H1 (cell line): Measurements from ENCODE around the gene LILRB3. TPM values are rescaled to one million over a fixed set of nuclear protein-coding genes. Genes with fewer than 3 reads are reported as not detected.

Experiments
- CTCF ChIA-PET: fragments of 300-600 bp; sonication (Branson Sonifier 250); formaldehyde crosslinking; loops from one replicate; lab custom pipeline; 2021; ENCODE audit not compliant: partially characterized antibody; lab: Charles Lee
- POLR2A ChIA-PET: fragments of 300-600 bp; sonication (Branson Sonifier 250); formaldehyde crosslinking; loops from one replicate; lab custom pipeline; 2021; ENCODE audit warnings: inconsistent platforms; ENCODE audit not compliant: partially characterized antibody; lab: Charles Lee
- DNase-seq, 2 experiments: peaks; one replicate each; pipeline versions ENCODE4 v3.0.0 to v3.0.0-alpha.2; 2010 to 2022; ENCODE audit warnings: low spot score in 2 of 2, low read depth in 1 of 2, mixed read lengths in 1 of 2
- FAIRE-seq: peaks from 2 replicates; lab custom pipeline; 2011; peaks lifted over from hg19 to GRCh38; lab: Jason Lieb, UNC
- H2AFZ ChIP-seq: 2 replicates; pipeline ENCODE4 v1.8.1; 2012; ENCODE audit warnings: low read length, inconsistent platforms
- H2AK5ac ChIP-seq: 2 replicates; pipeline ENCODE4 v1.6.1; 2013; ENCODE audit warnings: low read depth, low read length
- H2BK120ac ChIP-seq: replicated peaks from 2 replicates; pipeline ENCODE3; 2013; ENCODE audit warnings: low read depth, low read length, inconsistent platforms
- H2BK12ac ChIP-seq: 2 replicates; pipeline ENCODE4 v1.6.1; 2013; ENCODE audit warnings: low read depth, low read length
- H2BK15ac ChIP-seq: 2 replicates; pipeline ENCODE4 v1.6.1; 2013; ENCODE audit warnings: low read length
- H2BK20ac ChIP-seq: 2 replicates; pipeline ENCODE4 v1.6.1; 2013; ENCODE audit warnings: low read length
- H2BK5ac ChIP-seq: 2 replicates; pipeline ENCODE4 v1.6.1; 2013; ENCODE audit warnings: low read depth, low read length
- H3K14ac ChIP-seq: 2 replicates; pipeline ENCODE4 v1.6.1; 2013; ENCODE audit warnings: inconsistent platforms; ENCODE audit not compliant: insufficient read length
- H3K18ac ChIP-seq: 2 replicates; pipeline ENCODE4 v1.6.1; 2013; ENCODE audit warnings: low read length; ENCODE audit errors: extremely low read depth
- H3K23ac ChIP-seq: 2 replicates; pipeline ENCODE4 v1.6.1; 2013; ENCODE audit warnings: inconsistent platforms; ENCODE audit not compliant: insufficient read length
- H3K23me2 ChIP-seq: 2 replicates; pipeline ENCODE4 v1.6.1; 2013; ENCODE audit warnings: low read depth, low read length
- H3K27ac ChIP-seq: 2 replicates; pipeline ENCODE4 v1.6.1; 2011; ENCODE audit warnings: low read depth, low read length, inconsistent platforms
- H3K27me3 ChIP-seq, 4 experiments: replicated peaks in 1 of 4; 1 replicate in 1 of 4; 2 replicates in 3 of 4; pipeline versions ENCODE4 v1.6.1 to v1.8.1; 2011 to 2013; ENCODE audit warnings: low read length in 3 of 4, mild to moderate bottlenecking in 3 of 4, inconsistent platforms in 2 of 4, mixed read lengths in 2 of 4, moderate library complexity in 1 of 4; ENCODE audit not compliant: control insufficient read depth in 3 of 4, insufficient read depth in 3 of 4; ENCODE audit errors: extremely low read depth in 1 of 4
- H3K36me3 ChIP-seq, 4 experiments: 2 replicates each; pipeline versions ENCODE4 v1.6.1 to v1.8.1; 2011 to 2013; ENCODE audit warnings: mild to moderate bottlenecking in 4 of 4, low read length in 3 of 4, moderate library complexity in 2 of 4, control low read depth in 1 of 4, inconsistent platforms in 1 of 4; ENCODE audit not compliant: insufficient read depth in 4 of 4, control insufficient read depth in 2 of 4
- H3K4ac ChIP-seq: replicated peaks from 2 replicates; pipeline ENCODE3; 2013; ENCODE audit warnings: low read length, low read depth, mixed read lengths, inconsistent platforms; ENCODE audit not compliant: insufficient read length
- H3K4me1 ChIP-seq, 4 experiments: replicated peaks in 1 of 4; 1 replicate in 1 of 4; 2 replicates in 3 of 4; pipeline versions ENCODE4 v1.6.1 to v1.8.1; 2011 to 2013; ENCODE audit warnings: low read length in 3 of 4, inconsistent platforms in 2 of 4, mixed read lengths in 1 of 4; ENCODE audit not compliant: insufficient read depth in 4 of 4, control insufficient read depth in 3 of 4
- H3K4me2 ChIP-seq, 2 experiments: 2 replicates each; pipeline versions ENCODE4 v1.6.1 to v1.8.1; 2011 to 2013; ENCODE audit warnings: low read depth in 2 of 2, low read length in 2 of 2, control low read depth in 1 of 2, inconsistent platforms in 1 of 2, mild to moderate bottlenecking in 1 of 2; ENCODE audit not compliant: insufficient read depth in 1 of 2
- H3K4me3 ChIP-seq, 4 experiments: fragments of 200-600, 300-600 bp in 1 of 4; sonication (generic), shearing (Covaris generic), sonication (Bioruptor Twin) in 1 of 4; 2 replicates each; pipeline versions ENCODE4 v1.5.1 to v1.8.1; 2011 to 2016; ENCODE audit warnings: low read length in 4 of 4, low read depth in 3 of 4, control low read depth in 2 of 4, inconsistent platforms in 2 of 4, mild to moderate bottlenecking in 2 of 4, mixed read lengths in 1 of 4, moderate library complexity in 1 of 4; ENCODE audit not compliant: insufficient read depth in 2 of 4; ENCODE audit errors: extremely low read depth in 1 of 4
- H3K56ac ChIP-seq: replicated peaks from 2 replicates; pipeline ENCODE3; 2013; ENCODE audit warnings: low read depth, mild to moderate bottlenecking, mixed read lengths, low read length, inconsistent platforms; ENCODE audit not compliant: insufficient read length
- H3K79me1 ChIP-seq: 2 replicates; pipeline ENCODE4 v1.6.1; 2013; ENCODE audit warnings: low read depth, low read length, control low read depth
- H3K79me2 ChIP-seq, 2 experiments: 2 replicates each; pipeline versions ENCODE4 v1.6.1 to v1.8.1; 2012 to 2013; ENCODE audit warnings: low read length in 2 of 2, mild to moderate bottlenecking in 2 of 2, inconsistent platforms in 1 of 2; ENCODE audit not compliant: insufficient read depth in 2 of 2, control insufficient read depth in 1 of 2
- H3K9ac ChIP-seq, 4 experiments: replicated peaks in 1 of 4; 1 replicate in 1 of 4; 2 replicates in 3 of 4; pipeline versions ENCODE4 v1.6.1 to v1.8.1; 2011 to 2013; ENCODE audit warnings: low read depth in 3 of 4, low read length in 3 of 4, control low read depth in 2 of 4, mild to moderate bottlenecking in 2 of 4, moderate library complexity in 2 of 4, inconsistent platforms in 1 of 4; ENCODE audit errors: extremely low read depth in 1 of 4
- H3K9me3 ChIP-seq, 2 experiments: 2 replicates each; pipeline versions ENCODE4 v1.6.1 to v1.8.1; 2012 to 2013; ENCODE audit warnings: mild to moderate bottlenecking in 2 of 2, moderate library complexity in 2 of 2, control low read depth in 1 of 2, inconsistent platforms in 1 of 2, low read depth in 1 of 2, low read length in 1 of 2, mixed read lengths in 1 of 2; ENCODE audit not compliant: insufficient read depth in 2 of 2
- H4K20me1 ChIP-seq, 2 experiments: replicated peaks in 1 of 2; 2 replicates each; pipeline versions ENCODE3 to v1.8.1; 2011 to 2013; ENCODE audit warnings: inconsistent platforms in 2 of 2, low read length in 2 of 2, mild to moderate bottlenecking in 1 of 2; ENCODE audit not compliant: insufficient read depth in 2 of 2, control insufficient read depth in 1 of 2
- H4K5ac ChIP-seq: 2 replicates; pipeline ENCODE4 v1.6.1; 2013; ENCODE audit warnings: low read length, low read depth, mixed read lengths, inconsistent platforms; ENCODE audit not compliant: insufficient read length
- H4K8ac ChIP-seq: 2 replicates; pipeline ENCODE4 v1.8.0; 2013; ENCODE audit warnings: mild to moderate bottlenecking, moderate library complexity, low read length, inconsistent platforms; ENCODE audit not compliant: insufficient read depth; ENCODE audit errors: extremely low read depth
- H4K91ac ChIP-seq: replicated peaks from 2 replicates; pipeline ENCODE3; 2013; ENCODE audit warnings: low read length, mixed read lengths, inconsistent platforms; ENCODE audit not compliant: insufficient read length
- CREB1 ChIP-seq: IDR thresholded peaks from 2 replicates; pipeline ENCODE4 v1.6.1; 2012; ENCODE audit warnings: inconsistent platforms
- EGR1 ChIP-seq: IDR thresholded peaks from 2 replicates; pipeline ENCODE4 v1.6.1; 2011; ENCODE audit warnings: low read depth, low read length, borderline replicate concordance
- POLR2AphosphoS5 ChIP-seq: IDR thresholded peaks from 2 replicates; pipeline ENCODE4 v1.6.1; 2011; ENCODE audit warnings: low read depth, low read length
- SIN3A ChIP-seq, 2 experiments: IDR thresholded peaks in 1 of 2; conservative IDR thresholded peaks in 1 of 2; 2 replicates each; pipeline ENCODE4 v1.6.1; 2011 to 2012; ENCODE audit warnings: low read length in 2 of 2, improper control_type of control experiment in 1 of 2, low read depth in 1 of 2, mild to moderate bottlenecking in 1 of 2
- SP1 ChIP-seq: IDR thresholded peaks from 2 replicates; pipeline ENCODE4 v1.6.1; 2011; ENCODE audit warnings: low read depth, low read length
- TAF1 ChIP-seq: IDR thresholded peaks from 2 replicates; pipeline ENCODE4 v1.6.1; 2011; ENCODE audit warnings: mild to moderate bottlenecking, low read depth, low read length
- TBP ChIP-seq: IDR thresholded peaks from 2 replicates; pipeline ENCODE4 v1.6.1; 2011; ENCODE audit warnings: low read depth, low read length, improper control_type of control experiment
- WGBS, 2 experiments: shearing (Covaris generic) in 1 of 2; methylation state at CpG; one replicate each; pipeline versions ENCODE4 v1.1.6 to v1.1.7; 2013 to 2015; ENCODE audit warnings: low lambda C conversion rate in 2 of 2, mixed read lengths in 2 of 2, inconsistent platforms in 1 of 2, low coverage in 1 of 2, missing lambda C conversion rate in 1 of 2; ENCODE audit not compliant: insufficient replicate concordance in 2 of 2, insufficient coverage in 1 of 2, insufficient read length in 1 of 2; ENCODE audit errors: extremely low coverage in 1 of 2, missing lambda C conversion rate in 1 of 2; 5-methylcytosine and 5-hydroxymethylcytosine counted together
- polyA plus RNA-seq, 7 experiments: library from polyadenylated mRNA; depleted of rRNA in 3 of 7; stranded (reverse) in 5 of 7; unstranded in 2 of 7; fragments of >200 nt in 5 of 7; fragments of 200-250 nt in 2 of 7; gene quantifications; 1 replicate in 5 of 7; 2 replicates in 1 of 7; 4 replicates in 1 of 7; pipeline versions ENCODE4 v1.2.1 to v1.2.3, GENCODE V29; 2011 to 2013; ENCODE audit warnings: missing spikeins in 2 of 7, mixed read lengths in 2 of 7
- total RNA-seq: library from RNA; stranded (reverse); fragmentation: NEBNext Ultra II Directional; extraction: Animal tissue kit (Norgen Biotek cat#: 25700); gene quantifications from 2 replicates; pipeline ENCODE4 v1.2.1, GENCODE V29; 2021
- TF ChIP-seq, protein P1 (sequence below): IDR thresholded peaks from 2 replicates; pipeline ENCODE4 v1.6.1; 2012; ENCODE audit warnings: inconsistent platforms
- TF ChIP-seq, protein P2 (sequence below), 3 experiments: IDR thresholded peaks; 1 replicate in 2 of 3; 2 replicates in 1 of 3; pipeline versions ENCODE4 v1.5.1 to v1.6.1; 2011; ENCODE audit warnings: low read length in 3 of 3, mild to moderate bottlenecking in 3 of 3, inconsistent platforms in 2 of 3, low read depth in 1 of 3, moderate library complexity in 1 of 3; ENCODE audit not compliant: insufficient read depth in 1 of 3; ENCODE audit errors: control extremely low read depth in 1 of 3

LILRB3 gene
- total and polyA plus RNA-seq, 2 of the 8 experiments (the other 6 are each of a cell fraction or from before 2014, with no cell fraction given) = not detected

DNA sequence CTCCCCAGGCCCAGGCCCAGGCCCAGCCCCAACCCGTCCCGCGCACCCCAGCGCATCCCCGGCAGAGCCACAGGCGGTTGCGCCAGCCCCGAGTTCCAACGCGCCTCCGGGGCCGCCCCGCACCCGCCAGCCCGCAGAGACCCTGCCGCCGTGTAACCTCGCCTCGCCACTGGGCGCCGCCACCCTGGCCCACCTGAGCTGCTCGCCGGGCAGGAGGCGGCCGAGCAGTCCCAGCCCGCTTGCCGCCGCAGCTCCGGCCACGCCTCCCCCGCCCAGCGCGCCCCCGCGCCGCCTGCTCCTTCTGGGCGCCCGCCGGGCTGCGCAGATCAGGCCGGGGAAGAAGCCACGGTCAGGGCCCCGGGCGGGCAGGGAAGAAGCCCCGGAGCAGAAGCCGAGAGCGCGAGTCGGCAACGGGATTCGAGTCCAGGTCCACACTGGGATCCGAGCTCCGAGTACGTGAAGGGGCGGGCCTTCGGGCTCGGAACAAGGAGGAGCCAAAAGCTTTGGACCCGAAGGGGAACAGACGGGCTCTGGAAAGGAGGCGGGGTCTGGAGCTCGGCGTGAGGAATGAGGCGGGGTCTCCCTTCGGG lies 33.6 kb downstream of the LILRB3 start, which contains the start of gene MBOAT7:
MBOAT7 (minus strand) TSS at position 436 of the 590 bp plus-strand sequence. CDS start 1,072 bp downstream, outside the sequence.
- peak within 1 kb of the TSS; percentile 50 for H2BK120ac ChIP-seq
- WGBS, 2 experiments = 2% methylated on average over 26 of the region's 64 CpGs; no CpG with 5 or more reads in 1 of the 2 experiments
- H4K5ac ChIP-seq = peak within 1 kb of the TSS; percentile 97
- peaks cover 3 to 12% (median 7%) of the 10 kb centered on the region in 4 experiments; a peak in 5 of 7 replicates for H3K4me1 ChIP-seq
- peaks cover 11% of the 10 kb centered on the region for H3K23me2 ChIP-seq
- H4K20me1 ChIP-seq = peaks cover 0 to 10% of the 10 kb centered on the region in 2 experiments
- peak within 1 kb of the TSS; percentile 67 to 96 (median 83) for H3K4me3 ChIP-seq
- peak within 1 kb of the TSS; percentile 94; the same call in 1 of the 2 replicates for H2BK15ac ChIP-seq
- H2AK5ac ChIP-seq = no peak within 1 kb of the TSS
- H3K56ac ChIP-seq = peak within 1 kb of the TSS; percentile 93
- peaks cover 4 to 18% (median 7%) of the 10 kb centered on the region in 4 experiments; a peak in 7 of 8 replicates for H3K36me3 ChIP-seq
- H3K23ac ChIP-seq = no peak within 1 kb of the TSS
- H3K27ac ChIP-seq = peak within 1 kb of the TSS; percentile 99
- peak within 1 kb of the TSS; percentile 85; the same call in 1 of the 2 replicates for H2AFZ ChIP-seq
- H3K4me2 ChIP-seq = peak within 1 kb of the TSS; percentile 80 to 97
- H2BK5ac ChIP-seq = peak within 1 kb of the TSS; percentile 100
- DNase-seq (no peak), FAIRE-seq (no peak)
- peak within 1 kb of the TSS; percentile 99 for H3K18ac ChIP-seq
- ChIA-PET CTCF (interaction anchor here (0.5 to 2.3 kb wide), 13 partner anchors 9 to 202 kb away, joined by 3 to 7 read pairs (median 4); no protein-coding TSS in a partner anchor), POLR2A (interaction anchor here (0.6 to 28.7 kb wide), 11 partner anchors 10 to 239 kb away, joined by 3 to 909 read pairs (median 5); partner anchors contain the start of genes CNOT3, LENG1, RPS9 and TMC4)
- H3K14ac ChIP-seq = no peak within 1 kb of the TSS
- H3K4ac ChIP-seq = peak within 1 kb of the TSS; percentile 30
- H3K9me3 ChIP-seq = no peaks in the 10 kb centered on the region
- H3K79me1 ChIP-seq = peaks cover 13% of the 10 kb centered on the region
- H3K79me2 ChIP-seq = peaks cover 3 to 32% of the 10 kb centered on the region in 2 experiments; a peak in 3 of 4 replicates
- peak within 1 kb of the TSS; percentile 83 to 99 (median 93) for H3K9ac ChIP-seq
- H3K27me3 ChIP-seq = no peaks in the 10 kb centered on the region
- no peak within 1 kb of the TSS for H2BK20ac ChIP-seq
- H2BK12ac ChIP-seq = peak within 1 kb of the TSS; percentile 100
- peak within 1 kb of the TSS; percentile 99 for H4K8ac ChIP-seq
- peak within 1 kb of the TSS; percentile 86 for H4K91ac ChIP-seq
- 0 out of 2 replicates have a peak, but pooled peaks have one; percentile 51 for TF ChIP-seq EGR1
- TF ChIP-seq, protein P1, sequence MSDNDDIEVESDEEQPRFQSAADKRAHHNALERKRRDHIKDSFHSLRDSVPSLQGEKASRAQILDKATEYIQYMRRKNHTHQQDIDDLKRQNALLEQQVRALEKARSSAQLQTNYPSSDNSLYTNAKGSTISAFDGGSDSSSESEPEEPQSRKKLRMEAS = 0 out of 2 replicates have a peak, but pooled peaks have one; percentile 31
- TF ChIP-seq SP1 = peak; percentile 88
- TF ChIP-seq TBP = peak; percentile 57; the same call in 1 of the 2 replicates
- peak in 1 of 2 experiments; percentile 72; a peak in 1 of 4 replicates for TF ChIP-seq SIN3A (conservative IDR thresholded peaks at IDR 0.05 in 1 of 2, IDR thresholded peaks at IDR 0.05 in 1 of 2; ENCODE audit: low read depth in 1 of 2, low read length in 2 of 2)
- TF ChIP-seq CREB1 = 0 out of 2 replicates have a peak, but pooled peaks have one; percentile 10
- TF ChIP-seq POLR2AphosphoS5 = 0 out of 2 replicates have a peak, but pooled peaks have one; percentile 37
- TF ChIP-seq, protein P2, sequence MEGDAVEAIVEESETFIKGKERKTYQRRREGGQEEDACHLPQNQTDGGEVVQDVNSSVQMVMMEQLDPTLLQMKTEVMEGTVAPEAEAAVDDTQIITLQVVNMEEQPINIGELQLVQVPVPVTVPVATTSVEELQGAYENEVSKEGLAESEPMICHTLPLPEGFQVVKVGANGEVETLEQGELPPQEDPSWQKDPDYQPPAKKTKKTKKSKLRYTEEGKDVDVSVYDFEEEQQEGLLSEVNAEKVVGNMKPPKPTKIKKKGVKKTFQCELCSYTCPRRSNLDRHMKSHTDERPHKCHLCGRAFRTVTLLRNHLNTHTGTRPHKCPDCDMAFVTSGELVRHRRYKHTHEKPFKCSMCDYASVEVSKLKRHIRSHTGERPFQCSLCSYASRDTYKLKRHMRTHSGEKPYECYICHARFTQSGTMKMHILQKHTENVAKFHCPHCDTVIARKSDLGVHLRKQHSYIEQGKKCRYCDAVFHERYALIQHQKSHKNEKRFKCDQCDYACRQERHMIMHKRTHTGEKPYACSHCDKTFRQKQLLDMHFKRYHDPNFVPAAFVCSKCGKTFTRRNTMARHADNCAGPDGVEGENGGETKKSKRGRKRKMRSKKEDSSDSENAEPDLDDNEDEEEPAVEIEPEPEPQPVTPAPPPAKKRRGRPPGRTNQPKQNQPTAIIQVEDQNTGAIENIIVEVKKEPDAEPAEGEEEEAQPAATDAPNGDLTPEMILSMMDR (IDR thresholded peaks at IDR 0.05; ENCODE audit: control extremely low read depth in 1 of 3, insufficient read depth in 1 of 3, low read depth in 1 of 3, low read length in 3 of 3) = peak; percentile 9 to 48 (median 25)
- peak; percentile 63; the same call in 1 of the 2 replicates for TF ChIP-seq TAF1
